B cell (primary cell): ENCODE data around the gene RNF111. TPM values are rescaled to one million over a fixed set of nuclear protein-coding genes. Genes with fewer than 3 reads are reported as not detected.
A peak's percentile ranks its signal among the peaks of the same experiment; 100 is the strongest.

Source experiments
- ATAC-seq: fragments of 200-7000 bp; cut with Tn5 transposase; one replicate; pipeline ENCODE4 v1.10.0; 2021; ENCODE audit warnings: low read depth, mild to moderate bottlenecking, moderate number of reproducible peaks, moderate library complexity
- CTCF ChIA-PET: fragments of 350-600 bp; sonication (Branson Sonifier 250); formaldehyde crosslinking; loops from one replicate; lab custom pipeline; 2021; ENCODE audit warnings: antibody characterized with exemption, inconsistent platforms; lab: Charles Lee
- POLR2A ChIA-PET: fragments of 350-600 bp; sonication (Branson Sonifier 250); formaldehyde crosslinking; loops from one replicate; lab custom pipeline; 2021; ENCODE audit warnings: antibody characterized with exemption; lab: Charles Lee
- DNase-seq: peaks from one replicate; pipeline ENCODE4 v3.0.0; 2013
- H2AFZ ChIP-seq: 2 replicates; pipeline ENCODE4 v1.6.1; 2012; ENCODE audit warnings: mild to moderate bottlenecking, low read depth, low read length; ENCODE audit not compliant: insufficient read depth, poor library complexity, severe bottlenecking
- H3K27ac ChIP-seq, 2 donors: 1 replicate in 1 of 2; 2 replicates in 1 of 2; pipeline ENCODE4 v1.5.1; 2012 to 2013; ENCODE audit warnings: low read length in 2 of 2, mild to moderate bottlenecking in 2 of 2, moderate library complexity in 1 of 2
- H3K27me3 ChIP-seq, 4 experiments: fragments of 200-600 bp in 1 of 4; sonication (generic) in 1 of 4; replicated peaks in 1 of 4; 1 replicate in 2 of 4; 2 replicates in 2 of 4; pipeline versions ENCODE4 v1.6.1 to v1.7.0; 2013 to 2016; ENCODE audit warnings: low read length in 3 of 4, mild to moderate bottlenecking in 2 of 4, mixed read lengths in 1 of 4, moderate library complexity in 1 of 4; ENCODE audit not compliant: insufficient read depth in 4 of 4, control insufficient read depth in 3 of 4; ENCODE audit errors: control extremely low read depth in 1 of 4
- H3K36me3 ChIP-seq, 2 experiments: replicated peaks in 1 of 2; 1 replicate in 1 of 2; 2 replicates in 1 of 2; pipeline versions ENCODE4 v1.6.1 to v1.7.1; 2013; ENCODE audit warnings: low read length in 1 of 2; ENCODE audit not compliant: insufficient read depth in 2 of 2, control insufficient read depth in 1 of 2; ENCODE audit errors: control extremely low read depth in 1 of 2, extremely low read depth in 1 of 2
- H3K4me1 ChIP-seq, 2 donors: fragments of 200-600 bp in 1 of 2; sonication (generic) in 1 of 2; 1 replicate in 1 of 2; 2 replicates in 1 of 2; pipeline versions ENCODE4 v1.5.1 to v1.6.1; 2013 to 2017; ENCODE audit warnings: low read length in 2 of 2; ENCODE audit not compliant: control insufficient read depth in 2 of 2, insufficient read depth in 2 of 2
- H3K4me2 ChIP-seq: replicated peaks from 2 replicates; pipeline ENCODE3; 2012; ENCODE audit warnings: mild to moderate bottlenecking, low read depth, low read length; ENCODE audit not compliant: poor library complexity, severe bottlenecking
- H3K4me3 ChIP-seq, 5 experiments: fragments of 200-600 bp in 1 of 5; sonication (generic) in 1 of 5; 1 replicate in 3 of 5; 2 replicates in 2 of 5; pipeline versions ENCODE4 v1.5.1 to v1.7.0; 2011 to 2016; ENCODE audit warnings: low read length in 4 of 5, mild to moderate bottlenecking in 4 of 5, low read depth in 2 of 5, control low read depth in 1 of 5, moderate library complexity in 1 of 5; ENCODE audit not compliant: insufficient read depth in 1 of 5; ENCODE audit errors: control extremely low read depth in 1 of 5, extremely low read depth in 1 of 5
- H3K79me2 ChIP-seq: fragments of 200-600 bp; sonication (generic); one replicate; pipeline ENCODE4 v1.6.0; 2016; ENCODE audit warnings: low read length; ENCODE audit not compliant: control insufficient read depth, insufficient read depth
- H3K9ac ChIP-seq: fragments of 200-600 bp; sonication (generic); 2 replicates; pipeline ENCODE4 v1.6.1; 2017; ENCODE audit warnings: mild to moderate bottlenecking, low read length, moderate library complexity
- H3K9me3 ChIP-seq, 3 donors: one replicate each; pipeline versions ENCODE4 v1.6.1 to v1.7.1; 2013; ENCODE audit warnings: low read length in 2 of 3; ENCODE audit not compliant: control insufficient read depth in 2 of 3, insufficient read depth in 1 of 3; ENCODE audit errors: control extremely low read depth in 1 of 3
- H4K20me1 ChIP-seq: 2 replicates; pipeline ENCODE4 v1.6.0; 2012; ENCODE audit warnings: mild to moderate bottlenecking, low read length; ENCODE audit not compliant: insufficient read depth, control insufficient read depth, poor library complexity, severe bottlenecking
- H3K27ac Mint-ChIP-seq: one replicate; pipeline ENCODE4 v1.8.0; 2021; ENCODE audit warnings: mixed read lengths
- H3K27me3 Mint-ChIP-seq: one replicate; pipeline ENCODE4 v1.8.0; 2021; ENCODE audit warnings: mixed read lengths
- H3K4me1 Mint-ChIP-seq: one replicate; pipeline ENCODE4 v1.8.0; 2021; ENCODE audit warnings: mixed read lengths
- H3K4me3 Mint-ChIP-seq: one replicate; pipeline ENCODE4 v1.8.0; 2021; ENCODE audit warnings: mixed read lengths
- H3K9me3 Mint-ChIP-seq: one replicate; pipeline ENCODE4 v1.8.0; 2022; ENCODE audit warnings: mixed read lengths; ENCODE audit not compliant: insufficient read depth
- CTCF ChIP-seq: fragments of 200-600 bp; IDR thresholded peaks from one replicate; pipeline ENCODE4 v1.8.0; 2022; ENCODE audit warnings: antibody characterized with exemption, mild to moderate bottlenecking
- EZH2 ChIP-seq: IDR thresholded peaks from 2 replicates; pipeline ENCODE4 v1.6.1; 2012; ENCODE audit warnings: borderline replicate concordance, low read depth, mild to moderate bottlenecking, moderate library complexity, low read length; ENCODE audit not compliant: insufficient read depth, poor library complexity, severe bottlenecking
- WGBS: methylation state at CpG from one replicate; pipeline ENCODE4 v1.1.5; 2013; ENCODE audit warnings: missing lambda C conversion rate; ENCODE audit not compliant: insufficient coverage; 5-methylcytosine and 5-hydroxymethylcytosine counted together
- intact Hi-C: fragments of 100-400 bp; cut with micrococcal nuclease; formaldehyde crosslinking; loops from one replicate; pipeline ENCODE4 v1.10.0; 2022
- polyA plus RNA-seq: library from polyadenylated mRNA; depleted of rRNA; stranded (reverse); fragments of >200 nt; gene quantifications from 2 replicates; pipeline ENCODE4 v1.2.3, GENCODE V29; 2012
- total RNA-seq, 2 donors: library from RNA; stranded (reverse); fragments of 120-200 nt in 1 of 2; gene quantifications; 1 replicate in 1 of 2; 2 replicates in 1 of 2; pipeline versions ENCODE4 v1.2.3 to v1.2.4, GENCODE V29; 2013 to 2022

RNF111 gene
- total and polyA plus RNA-seq, 2 donors (not counting 1 experiment from before 2014, with no cell fraction given), result 24.9 to 72.3 TPM

DNA sequence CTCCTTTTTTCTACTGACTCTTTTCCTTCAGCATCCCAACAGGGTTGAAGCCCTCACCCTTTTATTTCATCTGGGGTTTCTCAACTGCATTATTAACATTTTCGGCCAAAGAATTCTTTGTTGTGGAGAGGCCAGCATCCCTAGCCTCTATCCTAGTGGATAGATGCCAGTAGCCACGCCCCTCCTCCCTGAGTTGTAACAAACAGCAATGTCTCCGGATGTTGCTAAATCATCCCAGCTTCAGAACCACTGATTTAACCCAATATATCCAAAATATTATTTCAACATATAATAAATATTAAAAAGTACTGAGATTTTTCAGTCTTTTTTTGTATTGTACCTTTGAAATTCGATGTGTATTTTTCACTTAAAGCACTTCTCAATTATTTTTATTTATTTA lies 2.0 kb upstream of the RNF111 start:
- DNase-seq (no peak), ATAC-seq (no peak)
- no peak overlapping the region for H3K4me3 ChIP-seq
- 100% methylated on average over 1 of the region's 4 CpGs for WGBS
- no peak overlapping the region for H3K4me2 ChIP-seq
- H4K20me1 ChIP-seq, result no peaks in the 10 kb centered on the region
- no peaks in the 10 kb centered on the region for H3K9me3 Mint-ChIP-seq
- H3K9me3 ChIP-seq, result no peaks in the 10 kb centered on the region
- H3K27ac ChIP-seq, result no peak overlapping the region
- peaks cover 26 to 33% of the 10 kb centered on the region in 2 donors for H3K4me1 ChIP-seq
- ChIA-PET POLR2A (no interaction called here), CTCF (no interaction called here)
- no peak for TF ChIP-seq EZH2
- peaks cover 37% of the 10 kb centered on the region for H3K79me2 ChIP-seq
- no peak overlapping the region for H3K9ac ChIP-seq
- H2AFZ ChIP-seq, result no peak overlapping the region
- H3K4me3 Mint-ChIP-seq, result no peak overlapping the region
- H3K4me1 Mint-ChIP-seq, result peaks cover 43% of the 10 kb centered on the region
- H3K36me3 ChIP-seq, result no peaks in the 10 kb centered on the region
- H3K27ac Mint-ChIP-seq, result no peak overlapping the region
- no peaks in the 10 kb centered on the region for H3K27me3 Mint-ChIP-seq
- intact Hi-C loops, result loop anchor here (5.0 to 10.0 kb wide), 2 partner anchors 119 to 1412 kb away; partner anchors contain the start of genes ANXA2 and CCNB2
- H3K27me3 ChIP-seq, result no peaks in the 10 kb centered on the region

- peak overlapping the region; percentile 74 for H3K4me2 ChIP-seq
- H3K9ac ChIP-seq, result peak overlapping the region; percentile 73
- no peaks in the 10 kb centered on the region for H3K27me3 Mint-ChIP-seq
- peak overlapping the region; percentile 30 to 100 (median 88) for H3K4me3 ChIP-seq
- peak overlapping the region; percentile 88 for H3K4me3 Mint-ChIP-seq
- H3K27me3 ChIP-seq, result no peaks in the 10 kb centered on the region
- 56% methylated on average over 4 of the region's 9 CpGs for WGBS
- ChIA-PET CTCF (interaction anchor here (0.9 to 1.4 kb wide), 3 partner anchors 11 to 542 kb away, joined by 3 to 6 read pairs (median 4); no protein-coding TSS in a partner anchor), POLR2A (interaction anchor here (0.6 to 1.2 kb wide), 4 partner anchors 11 to 502 kb away, joined by 3 to 4 read pairs (median 4); no protein-coding TSS in a partner anchor)
- H3K79me2 ChIP-seq, result peaks cover 53% of the 10 kb centered on the region
- peaks cover 10% of the 10 kb centered on the region for H4K20me1 ChIP-seq
- H3K9me3 Mint-ChIP-seq, result no peaks in the 10 kb centered on the region
- TF ChIP-seq CTCF (no peak), EZH2 (no peak)
- peak overlapping the region; percentile 92 for H3K27ac Mint-ChIP-seq
- intact Hi-C loops, result loop anchor here (1.0 to 10.0 kb wide), 5 partner anchors 8 to 1410 kb away; partner anchors contain the start of genes ANXA2, BNIP2, CCNB2 and SLTM
- peak overlapping the region; percentile 85 for H2AFZ ChIP-seq
- no peak for DNase-seq
- H3K9me3 ChIP-seq, result no peaks in the 10 kb centered on the region
- H3K4me1 ChIP-seq, result peaks cover 12 to 19% of the 10 kb centered on the region in 2 donors
- H3K27ac ChIP-seq, result peak overlapping the region; percentile 48 to 71
- H3K36me3 ChIP-seq, result peaks cover 3 to 13% of the 10 kb centered on the region in 2 experiments
- peaks cover 42% of the 10 kb centered on the region for H3K4me1 Mint-ChIP-seq
- ATAC-seq, result no peak
Observed at GRCh38 chr15:58987036-58987435, 427 bp upstream of the RNF111 start.
